K562 (cell line): ENCODE measurements around the gene LACTBL1. TPM values are rescaled to one million over a fixed set of nuclear protein-coding genes. Genes with fewer than 3 reads are reported as not detected.

Experiments
- ATAC-seq: fragments of 200-7000 bp; cut with Tn5 transposase; 3 replicates; pipeline ENCODE4 v1.9.1; 2020; ENCODE audit warnings: moderate library complexity
- BruUV-seq: library from RNA; stranded (reverse); fragments of 400-500 nt; replicated peaks from 2 replicates; lab custom pipeline; 2021; lab: Mats Ljungman, UMichigan
- CTCF ChIA-PET: fragments of 300-600 bp; formaldehyde crosslinking; extraction: SDS; loops from one replicate; lab custom pipeline; 2021; ENCODE audit warnings: low intra/inter-chr PET ratio; lab: Yijun Ruan, JAX
- POLR2A ChIA-PET: fragments of 300-600, 350-650 bp; sonication (Branson Sonifier 250); formaldehyde crosslinking; extraction: SDS; loops from one replicate; lab custom pipeline; 2021; ENCODE audit warnings: antibody characterized with exemption, inconsistent platforms; lab: Yijun Ruan, JAX
- DNase-seq, 4 experiments: peaks; one replicate each; pipeline versions ENCODE4 v3.0.0 to v3.0.0-alpha.2; 2011 to 2018; ENCODE audit warnings: low spot score in 3 of 4, mixed read lengths in 3 of 4; ENCODE audit errors: extremely low read depth in 1 of 4
- FAIRE-seq: peaks from 2 replicates; lab custom pipeline; 2011; peaks lifted over from hg19 to GRCh38; lab: Jason Lieb, UNC
- H2AFZ ChIP-seq: 2 replicates; pipeline ENCODE4 v1.6.0; 2011; ENCODE audit warnings: low read depth, low read length, control low read depth, inconsistent platforms
- H3K27ac ChIP-seq: fragments of 200-600 bp; 3 replicates; pipeline ENCODE4 v1.8.0; 2011; ENCODE audit warnings: low read depth, mild to moderate bottlenecking, control low read depth, inconsistent platforms, low read length, moderate library complexity, mixed read lengths; ENCODE audit errors: extremely low read depth
- H3K27me3 ChIP-seq, 2 experiments: fragments of 300-600 bp in 1 of 2; 2 replicates in 1 of 2; 3 replicates in 1 of 2; pipeline versions ENCODE4 v1.6.0 to v1.8.0; 2011; ENCODE audit warnings: inconsistent platforms in 2 of 2, low read length in 2 of 2, mild to moderate bottlenecking in 1 of 2, mixed read lengths in 1 of 2, moderate library complexity in 1 of 2; ENCODE audit not compliant: control insufficient read depth in 2 of 2, insufficient read depth in 2 of 2
- H3K36me3 ChIP-seq: fragments of 300-600 bp; 3 replicates; pipeline ENCODE4 v1.8.0; 2011; ENCODE audit warnings: mild to moderate bottlenecking, low read length, inconsistent platforms; ENCODE audit not compliant: control insufficient read depth, insufficient read depth
- H3K4me1 ChIP-seq, 2 experiments: fragments of 200-600 bp in 1 of 2; replicated peaks in 1 of 2; 2 replicates in 1 of 2; 3 replicates in 1 of 2; pipeline versions ENCODE4 v1.5.1 to v1.8.0; 2011; ENCODE audit warnings: inconsistent platforms in 2 of 2, low read length in 2 of 2, mild to moderate bottlenecking in 1 of 2, mixed read lengths in 1 of 2, moderate library complexity in 1 of 2; ENCODE audit not compliant: control insufficient read depth in 2 of 2, insufficient read depth in 2 of 2
- H3K4me2 ChIP-seq: 2 replicates; pipeline ENCODE4 v1.6.1; 2011; ENCODE audit warnings: low read length, control low read depth, inconsistent platforms, mixed read lengths; ENCODE audit not compliant: insufficient read depth
- H3K4me3 ChIP-seq: fragments of 200-600 bp; sonication (generic), shearing (Covaris generic); 2 replicates; pipeline ENCODE4 v1.5.1; 2016; ENCODE audit warnings: control low read depth, inconsistent platforms
- H3K79me2 ChIP-seq: fragments of 200-600 bp; 3 replicates; pipeline ENCODE4 v1.8.0; 2011; ENCODE audit warnings: low read length, inconsistent platforms; ENCODE audit not compliant: control insufficient read depth, insufficient read depth
- H3K9ac ChIP-seq, 2 experiments: 2 replicates each; pipeline versions ENCODE4 v1.6.0 to v1.6.1; 2011; ENCODE audit warnings: low read depth in 2 of 2, low read length in 2 of 2, control low read depth in 1 of 2, inconsistent platforms in 1 of 2, mild to moderate bottlenecking in 1 of 2, mixed read lengths in 1 of 2; ENCODE audit not compliant: insufficient read depth in 1 of 2
- H3K9me1 ChIP-seq: one replicate; pipeline ENCODE4 v1.6.0; 2011; ENCODE audit warnings: inconsistent platforms, mild to moderate bottlenecking, low read length, moderate library complexity; ENCODE audit not compliant: control insufficient read depth, insufficient read depth
- H3K9me3 ChIP-seq: replicated peaks from 2 replicates; pipeline ENCODE4 v1.5.1; 2011; ENCODE audit warnings: low read depth, low read length, inconsistent platforms; ENCODE audit not compliant: control insufficient read depth, insufficient read depth
- H4K20me1 ChIP-seq: replicated peaks from 2 replicates; pipeline ENCODE4 v1.6.1; 2011; ENCODE audit warnings: low read length, inconsistent platforms, mixed read lengths; ENCODE audit not compliant: control insufficient read depth, insufficient read depth
- SREBF1 ChIP-seq: fragments of 150-350 bp; IDR thresholded peaks from 2 replicates; pipeline ENCODE4 v1.6.1; 2014; ENCODE audit warnings: antibody characterized with exemption, low read depth, low read length, borderline replicate concordance
- STAT5A ChIP-seq: IDR thresholded peaks from 2 replicates; pipeline ENCODE4 v1.6.1; 2012; ENCODE audit warnings: low read length, inconsistent platforms, borderline replicate concordance
- ZNF79 ChIP-seq: fragments of 250-450 bp; sonication (Bioruptor Pico); IDR thresholded peaks from 2 replicates; pipeline ENCODE4 v1.4.0; 2020; ENCODE audit warnings: low read depth, mild to moderate bottlenecking, moderate library complexity
- ZZZ3 ChIP-seq: fragments of 450-650 bp; IDR thresholded peaks from 2 replicates; pipeline ENCODE4 v1.6.1; 2016; ENCODE audit warnings: antibody characterized with exemption, mild to moderate bottlenecking, moderate library complexity
- WGBS: fragments of 100-300 bp; shearing (Covaris generic); methylation state at CpG from one replicate; pipeline ENCODE4 v1.1.6; 2016; ENCODE audit warnings: low coverage, mixed read lengths; ENCODE audit not compliant: insufficient coverage; ENCODE audit errors: missing lambda C conversion rate; 5-methylcytosine and 5-hydroxymethylcytosine counted together
- in situ Hi-C: fragments of 300-500 bp; cut with MboI; formaldehyde crosslinking; loops from 4 replicates; pipeline ENCODE4 v1.15.0; 2018; ENCODE audit warnings: inconsistent platforms, mixed read lengths
- intact Hi-C: fragments of 100-400 bp; cut with micrococcal nuclease; formaldehyde crosslinking; loops from 2 replicates; pipeline ENCODE4 v1.14.2; 2022
- polyA plus RNA-seq, 8 experiments: library from polyadenylated mRNA; depleted of rRNA in 4 of 8; stranded (reverse) in 5 of 8; unstranded in 3 of 8; fragments of >200 nt; fragmentation: Nextera tagmentation in 2 of 8; fragmentation: Illumina TruSeq in 1 of 8; extraction: Ambion mirVana in 2 of 8; extraction: Trizol in 1 of 8; gene quantifications; 2 replicates each; pipeline versions ENCODE4 v1.2.1 to v1.2.3, GENCODE V29; 2011 to 2014; ENCODE audit warnings: inconsistent platforms in 1 of 8, missing spikeins in 1 of 8
- total RNA-seq, 7 experiments: library from RNA; depleted of rRNA in 6 of 7; stranded (reverse); fragments of >200 nt in 6 of 7; fragmentation: Illumina TruSeq in 2 of 7; extraction: Trizol in 2 of 7; gene quantifications; 2 replicates each; pipeline versions ENCODE4 v1.2.1 to v1.2.3, GENCODE V29; 2011 to 2021; ENCODE audit warnings: low replicate concordance in 1 of 7
- TF ChIP-seq, protein P1 (sequence below): sonication (generic); formaldehyde crosslinking; IDR thresholded peaks from 2 replicates; pipeline ENCODE4 v1.8.0; 2022; ENCODE audit warnings: mild to moderate bottlenecking, missing genetic modification reagents

LACTBL1 gene
- total and polyA plus RNA-seq, 9 of the 15 experiments (the other 6 are each of a cell fraction or from before 2014, with no cell fraction given) = not detected

- no TSS peak for BruUV-seq
- Histone ChIP-seq H3K4me1 (peaks cover 0 to 3% of the 10 kb centered on the region in 2 experiments; a peak in 1 of 5 replicates), H3K27me3 (peaks cover 39 to 87% of the 10 kb centered on the region in 2 experiments), H3K79me2 (no peaks in the 10 kb centered on the region), H3K4me3 (no peak overlapping the region), H3K27ac (no peak overlapping the region), H2AFZ (no peak overlapping the region), H3K9me3 (no peaks in the 10 kb centered on the region; the same call in 1 of the 2 replicates), H3K4me2 (no peak overlapping the region), H3K36me3 (no peaks in the 10 kb centered on the region), H3K9ac (0 out of 4 replicates have a peak overlapping the region, but pooled peaks of 1 of the 2 experiments have one; percentile 37), H4K20me1 (peaks cover 23% of the 10 kb centered on the region; the same call in 1 of the 2 replicates), H3K9me1 (no peaks in the 10 kb centered on the region)
- ATAC-seq (no peak), FAIRE-seq (no peak), DNase-seq (no peak)
- WGBS = 1% methylated on average over 15 of the region's 15 CpGs
- intact Hi-C loops (no loop called here), in situ Hi-C loops (no loop called here)
- TF ChIP-seq STAT5A (no peak), ZZZ3 (no peak), ZNF79 (CRISPR knock-in tag) (no peak), SREBF1 (no peak)
- TF ChIP-seq, protein P1, sequence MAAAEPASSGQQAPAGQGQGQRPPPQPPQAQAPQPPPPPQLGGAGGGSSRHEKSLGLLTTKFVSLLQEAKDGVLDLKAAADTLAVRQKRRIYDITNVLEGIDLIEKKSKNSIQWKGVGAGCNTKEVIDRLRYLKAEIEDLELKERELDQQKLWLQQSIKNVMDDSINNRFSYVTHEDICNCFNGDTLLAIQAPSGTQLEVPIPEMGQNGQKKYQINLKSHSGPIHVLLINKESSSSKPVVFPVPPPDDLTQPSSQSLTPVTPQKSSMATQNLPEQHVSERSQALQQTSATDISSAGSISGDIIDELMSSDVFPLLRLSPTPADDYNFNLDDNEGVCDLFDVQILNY (CRISPR knock-in tag) = no peak
- ChIA-PET POLR2A (interaction anchor here (0.7 kb wide), 2 partner anchors 25 to 526 kb away, joined by 3 read pairs; no protein-coding TSS in a partner anchor), CTCF (no interaction called here)
Observed at GRCh38 chr1:22915816-22916470, 56.7 kb downstream of the LACTBL1 start.
